Parathyroid adenoma (tissue), 2 donors: Measurements from ENCODE around the gene HSD11B1.

Source experiments
- H2AFZ ChIP-seq: fragments of 300-600 bp; sonication (generic); one replicate; pipeline ENCODE4 v1.7.0; 2017; ENCODE audit warnings: antibody characterized with exemption, mild to moderate bottlenecking
- H3K27ac ChIP-seq: fragments of 300-600 bp; sonication (generic); one replicate; pipeline ENCODE4 v1.7.0; 2017
- H3K27me3 ChIP-seq: fragments of 300-600 bp; sonication (generic); one replicate; pipeline ENCODE4 v1.7.0; 2017; ENCODE audit warnings: low read length; ENCODE audit not compliant: control insufficient read depth, insufficient read depth
- H3K36me3 ChIP-seq: fragments of 300-600 bp; sonication (generic); one replicate; pipeline ENCODE4 v1.7.0; 2017; ENCODE audit warnings: low read length; ENCODE audit not compliant: control insufficient read depth, insufficient read depth
- H3K4me1 ChIP-seq: fragments of 300-600 bp; sonication (generic); one replicate; pipeline ENCODE4 v1.7.0; 2017; ENCODE audit warnings: control low read depth
- H3K4me2 ChIP-seq: fragments of 300-600 bp; sonication (generic); one replicate; pipeline ENCODE4 v1.7.0; 2017; ENCODE audit warnings: low read length
- H3K4me3 ChIP-seq: fragments of 300-600 bp; sonication (generic); one replicate; pipeline ENCODE4 v1.7.0; 2017; ENCODE audit warnings: low read depth, low read length
- H3K79me2 ChIP-seq: fragments of 300-600 bp; sonication (generic); one replicate; pipeline ENCODE4 v1.7.0; 2017; ENCODE audit warnings: control low read depth
- H3K9ac ChIP-seq: fragments of 300-600 bp; sonication (generic); one replicate; pipeline ENCODE4 v1.7.0; 2017; ENCODE audit warnings: mild to moderate bottlenecking
- H3K9me3 ChIP-seq: fragments of 300-600 bp; sonication (generic); one replicate; pipeline ENCODE4 v1.7.0; 2017; ENCODE audit warnings: low read length; ENCODE audit not compliant: control insufficient read depth
- CTCF ChIP-seq: fragments of 300-600 bp; sonication (generic); IDR thresholded peaks from one replicate; pipeline ENCODE4 v1.7.0; 2017; ENCODE audit warnings: antibody characterized with exemption, mild to moderate bottlenecking
- donor health status: primary hyperparathyroidism.

Gene HSD11B1

GRCh38 chr1:209780268-209780667 lies 75.6 kb downstream of the HSD11B1 start:
- no peak for TF ChIP-seq CTCF
- H3K36me3 ChIP-seq, result no peaks in the 10 kb centered on the region
- H3K4me2 ChIP-seq, result no peak overlapping the region
- no peaks in the 10 kb centered on the region for H3K79me2 ChIP-seq
- H3K27ac ChIP-seq, result no peak overlapping the region
- H3K27me3 ChIP-seq, result no peaks in the 10 kb centered on the region
- no peaks in the 10 kb centered on the region for H3K9me3 ChIP-seq
- no peak overlapping the region for H3K4me3 ChIP-seq
- H2AFZ ChIP-seq, result no peak overlapping the region
- H3K9ac ChIP-seq, result no peak overlapping the region
- H3K4me1 ChIP-seq, result no peaks in the 10 kb centered on the region

DNA sequence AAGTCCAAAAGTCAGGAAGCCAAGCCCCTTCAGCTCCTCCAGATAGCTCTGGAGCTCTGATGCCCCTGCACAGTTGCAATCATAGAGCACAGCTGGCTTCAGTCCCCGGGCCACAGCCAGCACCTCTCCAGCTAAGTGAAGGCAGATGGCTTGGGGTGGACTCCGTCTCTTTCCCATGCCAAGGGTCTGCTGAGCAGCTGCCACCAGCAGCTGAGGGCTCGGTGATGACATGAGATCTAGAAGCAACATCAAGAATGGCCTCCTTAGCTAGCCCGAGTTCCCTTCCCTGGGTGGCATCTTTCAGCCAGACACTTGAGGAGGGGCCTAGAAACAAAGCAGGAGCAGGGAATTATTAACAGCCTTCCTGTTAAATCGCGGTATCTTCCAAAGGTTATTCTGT lies 78.7 kb downstream of the HSD11B1 start:
- Histone ChIP-seq H3K9me3 (no peaks in the 10 kb centered on the region), H2AFZ (no peak overlapping the region), H3K9ac (no peak overlapping the region), H3K4me2 (no peak overlapping the region), H3K79me2 (no peaks in the 10 kb centered on the region), H3K27me3 (no peaks in the 10 kb centered on the region), H3K4me1 (no peaks in the 10 kb centered on the region), H3K36me3 (no peaks in the 10 kb centered on the region), H3K4me3 (no peak overlapping the region), H3K27ac (no peak overlapping the region)
- TF ChIP-seq CTCF, result no peak
